GM19351 (cell line): ENCODE data around the gene AFF3.
"Not testable (repeated sequence)": the region's sequence is repeated elsewhere in the genome, so short reads cannot be mapped to it uniquely, and the experiment has no call there.

ENCODE experiments used
- ATAC-seq: cut with Tn5 transposase; IDR thresholded peaks from one replicate; pipeline ENCODE4 v1.9.1; 2021; ENCODE audit warnings: mild to moderate bottlenecking, moderate library complexity; ENCODE audit not compliant: unreplicated experiment

Gene AFF3

DNA sequence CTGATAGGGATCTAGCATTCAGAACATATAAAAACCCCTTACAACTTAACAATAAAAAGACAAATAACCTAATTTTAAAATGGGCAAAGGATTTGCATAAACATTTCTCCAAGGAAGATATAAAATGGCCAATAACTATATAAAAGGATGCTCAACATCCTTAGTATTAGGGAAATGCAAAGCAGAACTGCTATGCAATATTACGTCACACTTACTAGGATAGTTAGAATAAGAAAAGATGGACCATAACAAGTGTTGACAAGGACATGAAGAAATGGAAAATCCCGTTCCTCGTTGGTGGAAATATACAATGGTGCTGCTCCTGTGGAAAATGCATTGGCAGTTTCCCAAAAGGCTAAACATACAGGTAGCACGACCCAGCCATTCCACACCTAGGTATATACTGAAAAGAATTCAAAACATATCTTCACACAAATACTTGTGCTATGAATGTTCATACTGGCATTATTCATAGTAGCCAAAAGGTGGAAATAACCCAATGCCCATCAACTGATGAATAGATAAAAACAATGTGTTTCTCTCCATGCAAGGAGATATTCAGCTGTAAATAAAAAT, 604.4 kb downstream of the AFF3 start:
- no peak for ATAC-seq

DNA sequence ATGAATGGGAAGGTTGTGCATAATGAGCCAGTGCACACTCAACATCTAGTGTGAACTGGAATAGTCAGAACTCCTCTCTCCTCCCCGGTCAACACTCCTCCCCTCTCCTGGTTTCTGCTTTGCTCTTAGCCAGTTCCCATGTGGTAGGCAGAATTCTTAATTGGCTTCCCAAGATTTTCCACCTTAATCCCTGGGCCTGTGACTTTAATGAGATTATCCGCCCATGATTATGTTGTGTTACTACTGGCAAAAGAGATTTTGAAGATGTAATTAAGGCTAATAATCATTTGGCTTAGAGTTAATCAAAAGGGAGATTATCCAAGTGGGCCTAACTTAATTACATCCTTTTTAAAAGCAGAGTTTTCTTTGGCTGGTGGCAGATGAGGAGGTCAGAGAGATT, 618.3 kb downstream of the AFF3 start:
- no peak for ATAC-seq

DNA sequence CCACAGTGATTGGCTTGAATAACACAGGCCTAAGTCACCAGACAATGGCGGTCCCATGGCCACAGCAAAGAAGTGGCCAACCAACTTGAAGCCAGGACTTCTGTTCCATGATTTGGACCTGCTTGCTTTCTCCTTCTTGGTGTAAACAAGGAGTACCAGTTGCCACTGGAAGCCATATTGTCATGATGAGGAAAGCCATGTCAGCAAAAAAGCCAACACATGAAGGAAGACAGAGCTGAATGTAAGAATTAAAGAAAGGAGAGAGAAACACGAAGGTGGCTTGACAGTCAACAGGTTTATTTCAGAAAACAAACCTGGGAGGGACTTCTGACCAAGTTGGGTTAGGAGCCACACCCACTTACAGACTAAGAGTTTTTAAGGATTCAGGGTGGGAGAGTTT, 620.2 kb downstream of the AFF3 start:
- no peak for ATAC-seq

- ATAC-seq, result no peak
These were observed 621.6 kb downstream of the AFF3 start for GRCh38 chr2:99520813-99521212.

GRCh38 chr2:99520195-99520594, 622.2 kb downstream of the AFF3 start:
- ATAC-seq, result no peak

- no peak for ATAC-seq
These were observed 628.0 kb downstream of the AFF3 start for GRCh38 chr2:99514357-99514756.

- no peak for ATAC-seq
These were observed 630.2 kb downstream of the AFF3 start for GRCh38 chr2:99512181-99512591.

DNA sequence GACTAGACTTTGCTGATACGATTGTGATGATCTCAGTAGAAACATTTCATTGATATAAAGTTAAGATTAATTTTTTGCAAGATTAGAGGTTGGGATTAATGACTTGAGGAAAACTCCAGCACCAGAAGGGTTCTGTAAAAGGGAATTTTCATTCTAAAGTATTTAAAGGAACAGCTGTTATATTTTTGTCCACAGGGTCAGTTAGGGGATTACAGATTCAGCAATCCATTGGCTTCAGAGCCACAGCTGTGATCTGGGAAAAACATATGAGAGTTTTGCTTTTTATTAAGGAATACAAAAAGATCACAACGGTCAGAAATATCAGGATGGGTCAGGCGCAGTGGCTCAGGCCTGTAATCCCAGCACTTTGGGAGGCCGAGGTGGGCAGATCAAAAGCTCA, 633.0 kb downstream of the AFF3 start:
- no peak for ATAC-seq

DNA sequence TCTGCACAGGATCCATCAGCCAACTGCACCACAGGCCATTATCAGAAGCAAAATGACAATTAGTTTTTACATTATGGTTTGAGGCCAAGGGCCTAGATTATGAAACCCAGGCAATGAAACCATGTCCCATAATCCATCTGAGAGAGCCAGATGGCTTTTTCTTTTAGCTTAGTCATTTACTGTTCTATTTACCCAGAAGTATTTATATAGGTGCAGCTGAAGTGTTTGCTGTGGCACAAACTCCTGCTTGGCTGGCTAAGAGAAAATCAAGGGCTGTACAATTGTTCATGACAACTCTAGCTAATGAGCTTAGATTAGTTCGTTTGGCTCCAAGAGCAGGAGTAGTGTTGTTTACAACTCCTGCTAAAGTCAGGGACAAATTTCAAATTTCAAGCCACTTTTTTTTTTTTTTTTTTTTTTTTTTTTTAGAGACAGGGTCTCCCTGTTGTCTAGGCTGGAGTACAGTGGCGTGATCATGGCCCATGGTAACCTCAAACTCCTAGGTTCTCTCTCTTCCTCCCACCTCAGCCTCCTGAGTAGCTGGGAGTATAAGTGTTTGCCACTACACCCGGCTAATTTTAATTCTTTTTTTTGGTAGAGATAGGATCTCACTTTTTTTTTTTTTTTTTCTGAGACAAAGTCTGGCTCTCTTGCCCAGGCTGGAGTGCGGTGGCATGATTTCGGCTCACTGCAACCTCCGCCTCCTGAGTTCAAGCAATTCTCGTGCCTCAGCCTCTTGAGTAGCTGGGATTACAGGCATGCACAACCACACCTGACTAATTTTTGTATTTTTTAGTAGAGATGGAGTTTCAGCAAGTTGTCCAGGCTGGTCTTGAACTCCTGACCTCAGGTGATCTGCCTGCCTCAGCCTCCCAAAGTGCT, 634.2 kb downstream of the AFF3 start:
- ATAC-seq, result no peak

GRCh38 chr2:99504844-99505584, 637.4 kb downstream of the AFF3 start:
- ATAC-seq, result no peak

DNA sequence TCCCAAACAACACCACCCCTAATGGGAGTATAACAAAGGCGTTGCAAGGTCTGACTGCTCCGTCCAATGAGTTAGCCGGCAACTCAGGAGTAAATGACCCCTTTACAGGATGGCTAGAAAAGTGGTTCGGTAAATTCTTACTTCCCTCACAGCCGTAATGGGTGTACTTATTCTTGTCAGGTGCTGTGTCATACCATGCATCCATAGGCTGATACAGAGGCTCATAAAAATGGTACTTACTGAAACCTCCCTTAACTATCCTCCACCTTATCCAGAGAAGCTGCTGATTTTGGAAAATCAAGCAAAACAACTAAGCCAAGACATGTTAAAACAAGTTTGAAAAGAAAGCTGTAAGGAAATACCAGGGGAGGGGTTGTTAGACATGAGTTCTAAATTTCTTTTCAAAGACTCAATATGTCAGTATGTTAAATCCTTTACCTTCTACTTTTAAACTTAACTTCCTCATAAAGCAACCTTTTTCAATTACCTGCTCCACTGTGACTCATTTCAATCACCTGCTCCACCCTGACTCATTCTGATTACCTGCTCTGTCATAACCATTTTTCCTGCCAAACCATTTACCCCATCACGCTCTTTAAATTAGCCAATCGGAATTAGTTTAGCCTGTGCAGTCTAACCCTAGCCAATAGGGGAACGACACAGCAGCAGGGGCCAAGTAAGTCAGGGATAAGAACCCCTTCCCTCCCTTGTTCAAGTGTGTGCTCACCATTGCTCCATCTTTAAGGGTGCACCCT, 638.6 kb downstream of the AFF3 start:
- not testable (repeated sequence) for ATAC-seq

DNA sequence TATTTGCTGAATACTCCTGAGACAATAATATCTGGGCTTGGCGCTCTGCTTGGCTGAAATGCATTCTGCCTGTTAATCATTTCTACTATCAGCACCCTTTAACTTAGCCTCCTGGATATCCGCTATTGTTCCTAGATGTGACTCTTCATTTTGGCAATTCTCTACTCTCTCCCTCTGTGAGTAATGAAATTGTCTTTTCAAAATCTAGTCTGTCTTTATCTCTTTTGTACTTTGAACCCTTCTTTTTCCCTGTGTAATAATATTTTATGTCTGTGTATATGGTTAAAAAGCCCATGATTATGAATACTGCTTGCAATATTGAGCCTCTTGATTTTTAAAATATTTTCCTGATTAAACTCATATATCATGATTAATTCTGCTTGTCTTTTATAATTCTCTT, 646.4 kb downstream of the AFF3 start:
- ATAC-seq, result no peak
